BLaER1 (cell line): ENCODE data around the gene RAPGEF3.

Source experiments
- H3K27ac ChIP-seq: shearing (Covaris generic); formaldehyde crosslinking; 2 replicates; pipeline ENCODE4 v1.8.1; 2022
- H3K27me3 ChIP-seq: shearing (Covaris generic); formaldehyde crosslinking; 2 replicates; pipeline ENCODE4 v1.8.1; 2022
- H3K36me3 ChIP-seq: shearing (Covaris generic); formaldehyde crosslinking; 2 replicates; pipeline ENCODE4 v1.8.1; 2022
- H3K4me1 ChIP-seq: shearing (Covaris generic); formaldehyde crosslinking; 2 replicates; pipeline ENCODE4 v1.8.1; 2022
- H3K4me2 ChIP-seq: shearing (Covaris generic); formaldehyde crosslinking; 2 replicates; pipeline ENCODE4 v1.8.1; 2022
- H3K4me3 ChIP-seq: shearing (Covaris generic); formaldehyde crosslinking; 2 replicates; pipeline ENCODE4 v1.8.1; 2022
- H3K9ac ChIP-seq: shearing (Covaris generic); formaldehyde crosslinking; 2 replicates; pipeline ENCODE4 v1.8.1; 2022
- H3K9me3 ChIP-seq: shearing (Covaris generic); formaldehyde crosslinking; 2 replicates; pipeline ENCODE4 v1.8.1; 2022
- H4K20me1 ChIP-seq: shearing (Covaris generic); formaldehyde crosslinking; 2 replicates; pipeline ENCODE4 v1.8.1; 2022
- Cebpa-rat ChIP-seq: shearing (Covaris generic); IDR thresholded peaks from 2 replicates; pipeline ENCODE4 v1.8.1; 2022

The RAPGEF3 gene

GRCh38 chr12:47717443-47718193 lies 41.1 kb downstream of the RAPGEF3 start:
- H3K4me2 ChIP-seq, result peak overlapping the region; percentile 80
- no peaks in the 10 kb centered on the region for H3K9me3 ChIP-seq
- H3K4me1 ChIP-seq, result peaks cover 58% of the 10 kb centered on the region
- peak overlapping the region; percentile 61; the same call in 1 of the 2 replicates for H3K9ac ChIP-seq
- no peak overlapping the region for H3K4me3 ChIP-seq
- TF ChIP-seq Cebpa-rat, result no peak
- no peaks in the 10 kb centered on the region for H3K27me3 ChIP-seq
- no peaks in the 10 kb centered on the region for H4K20me1 ChIP-seq
- H3K36me3 ChIP-seq, result no peaks in the 10 kb centered on the region
- peak overlapping the region; percentile 62 for H3K27ac ChIP-seq

GRCh38 chr12:47717046-47717442 lies 41.6 kb downstream of the RAPGEF3 start:
- Histone ChIP-seq H3K4me1 (peaks cover 53% of the 10 kb centered on the region), H3K36me3 (no peaks in the 10 kb centered on the region), H3K9ac (peak overlapping the region; percentile 61; the same call in 1 of the 2 replicates), H4K20me1 (no peaks in the 10 kb centered on the region), H3K27ac (peak overlapping the region; percentile 62), H3K4me2 (peak overlapping the region; percentile 80), H3K4me3 (no peak overlapping the region), H3K9me3 (no peaks in the 10 kb centered on the region), H3K27me3 (no peaks in the 10 kb centered on the region)
- no peak for TF ChIP-seq Cebpa-rat

DNA sequence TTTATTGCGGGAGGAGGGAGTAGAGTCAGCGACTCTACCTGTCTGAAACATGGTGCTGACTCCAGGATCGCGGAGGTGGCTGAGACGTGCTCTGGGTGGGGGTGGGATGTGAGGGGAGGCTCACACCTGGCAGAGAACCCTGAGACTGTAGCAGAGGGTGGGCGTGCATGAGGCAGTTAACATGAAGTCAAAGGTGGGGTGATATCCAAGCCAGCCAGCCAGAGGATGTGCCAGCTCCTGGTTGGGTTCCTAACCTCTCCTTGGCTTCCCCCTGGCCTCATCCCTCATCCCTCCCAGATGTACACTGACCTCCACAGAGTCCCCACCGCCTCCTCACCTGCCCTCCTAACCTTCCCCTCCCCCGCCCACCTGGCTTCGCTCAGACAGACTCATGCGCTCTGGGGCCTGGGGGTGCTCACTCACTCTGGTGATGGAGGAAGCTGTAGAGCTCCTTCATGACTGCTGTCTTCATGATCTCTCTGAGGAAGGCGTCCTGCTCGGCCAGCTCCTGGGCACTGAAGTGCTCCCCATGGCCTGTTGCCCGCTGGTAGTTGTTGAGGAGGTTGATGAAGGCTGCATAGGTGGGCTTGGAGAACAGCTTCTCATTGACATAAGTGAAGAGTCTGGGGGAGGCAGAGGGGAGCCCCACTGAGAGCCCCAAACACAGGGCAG lies 42.7 kb downstream of the RAPGEF3 start:
- no peak for TF ChIP-seq Cebpa-rat
- Histone ChIP-seq H3K36me3 (no peaks in the 10 kb centered on the region), H3K9ac (peak overlapping the region; percentile 35; the same call in 1 of the 2 replicates), H3K4me2 (peak overlapping the region; percentile 80), H4K20me1 (no peaks in the 10 kb centered on the region), H3K27me3 (no peaks in the 10 kb centered on the region), H3K4me3 (no peak overlapping the region), H3K9me3 (no peaks in the 10 kb centered on the region), H3K4me1 (peaks cover 43% of the 10 kb centered on the region), H3K27ac (peak overlapping the region; percentile 62; the same call in 1 of the 2 replicates)

GRCh38 chr12:47715393-47715876 lies 43.2 kb downstream of the RAPGEF3 start:
- Histone ChIP-seq H3K9me3 (no peaks in the 10 kb centered on the region), H3K4me1 (peaks cover 39% of the 10 kb centered on the region), H3K36me3 (no peaks in the 10 kb centered on the region), H3K27ac (no peak overlapping the region), H3K9ac (no peak overlapping the region), H3K4me3 (no peak overlapping the region), H3K27me3 (no peaks in the 10 kb centered on the region), H4K20me1 (no peaks in the 10 kb centered on the region), H3K4me2 (peak overlapping the region; percentile 11; the same call in 1 of the 2 replicates)
- TF ChIP-seq Cebpa-rat, result no peak

GRCh38 chr12:47714826-47715386 lies 43.8 kb downstream of the RAPGEF3 start:
- Histone ChIP-seq H4K20me1 (no peaks in the 10 kb centered on the region), H3K4me3 (no peak overlapping the region), H3K4me2 (no peak overlapping the region), H3K36me3 (no peaks in the 10 kb centered on the region), H3K9ac (no peak overlapping the region), H3K27me3 (no peaks in the 10 kb centered on the region), H3K9me3 (no peaks in the 10 kb centered on the region), H3K27ac (no peak overlapping the region), H3K4me1 (peaks cover 39% of the 10 kb centered on the region)
- TF ChIP-seq Cebpa-rat, result no peak

DNA sequence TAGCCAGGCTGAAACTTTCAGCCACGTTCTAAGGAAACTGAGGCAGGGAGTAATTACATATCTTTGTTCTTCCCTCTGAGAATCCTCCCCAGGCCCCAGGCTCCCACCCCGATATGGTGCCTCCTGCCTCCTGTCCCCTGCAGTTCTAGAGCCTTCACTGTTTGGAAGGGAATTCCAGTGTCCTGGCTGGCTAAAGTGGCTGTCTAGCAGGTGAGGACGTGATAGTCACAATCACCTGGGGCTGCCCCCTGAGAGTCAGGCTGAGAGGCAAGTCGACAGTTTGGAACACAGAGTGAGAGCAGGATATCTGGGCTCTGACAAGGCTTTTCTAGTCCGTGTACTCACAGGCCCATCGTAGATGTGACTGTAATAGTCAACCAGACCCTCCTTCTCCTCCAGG lies 46.5 kb downstream of the RAPGEF3 start:
- H3K9me3 ChIP-seq, result no peaks in the 10 kb centered on the region
- H3K4me3 ChIP-seq, result no peak overlapping the region
- no peaks in the 10 kb centered on the region for H3K27me3 ChIP-seq
- H3K36me3 ChIP-seq, result no peaks in the 10 kb centered on the region
- no peak overlapping the region for H3K27ac ChIP-seq
- no peak overlapping the region for H3K9ac ChIP-seq
- peaks cover 37% of the 10 kb centered on the region for H3K4me1 ChIP-seq
- H3K4me2 ChIP-seq, result no peak overlapping the region
- H4K20me1 ChIP-seq, result no peaks in the 10 kb centered on the region
- no peak for TF ChIP-seq Cebpa-rat

DNA sequence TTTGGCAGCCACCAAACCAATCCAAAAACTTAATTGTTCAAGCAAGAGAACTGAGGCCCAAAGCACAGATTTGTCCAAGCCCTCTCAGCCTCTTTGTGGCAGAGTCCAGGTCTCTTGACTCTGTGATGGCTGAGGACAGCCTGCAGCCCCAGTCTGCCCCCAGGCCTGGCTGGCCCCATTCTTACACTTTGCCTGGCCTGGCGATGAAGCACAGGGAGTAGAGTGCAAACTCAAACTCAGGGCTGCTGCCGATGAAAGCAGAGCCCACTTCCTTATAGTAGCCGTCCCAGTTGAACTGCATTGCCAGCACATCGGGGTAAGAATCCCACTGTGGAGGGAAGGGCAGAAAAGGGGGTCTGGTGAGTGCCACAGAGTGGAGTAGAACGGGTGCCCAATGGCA lies 47.2 kb downstream of the RAPGEF3 start:
- H4K20me1 ChIP-seq, result no peaks in the 10 kb centered on the region
- H3K9me3 ChIP-seq, result no peaks in the 10 kb centered on the region
- no peak overlapping the region for H3K4me3 ChIP-seq
- no peak overlapping the region for H3K4me2 ChIP-seq
- no peak overlapping the region for H3K27ac ChIP-seq
- TF ChIP-seq Cebpa-rat, result no peak
- no peaks in the 10 kb centered on the region for H3K36me3 ChIP-seq
- peaks cover 36% of the 10 kb centered on the region for H3K4me1 ChIP-seq
- H3K9ac ChIP-seq, result no peak overlapping the region
- H3K27me3 ChIP-seq, result no peaks in the 10 kb centered on the region

- H3K27ac ChIP-seq, result no peak overlapping the region
- no peak overlapping the region for H3K4me2 ChIP-seq
- H3K9ac ChIP-seq, result no peak overlapping the region
These were observed 48.4 kb downstream of the RAPGEF3 start for GRCh38 chr12:47710278-47710677.

GRCh38 chr12:47709671-47710070 lies 49.0 kb downstream of the RAPGEF3 start:
- H3K9ac ChIP-seq, result no peak overlapping the region
- H3K9me3 ChIP-seq, result no peaks in the 10 kb centered on the region
- peaks cover 29% of the 10 kb centered on the region for H3K4me1 ChIP-seq
- H3K27ac ChIP-seq, result no peak overlapping the region
- no peak overlapping the region for H3K4me2 ChIP-seq
- peaks cover 9% of the 10 kb centered on the region for H4K20me1 ChIP-seq
- no peaks in the 10 kb centered on the region for H3K27me3 ChIP-seq
- H3K36me3 ChIP-seq, result no peaks in the 10 kb centered on the region
- H3K4me3 ChIP-seq, result no peak overlapping the region
- TF ChIP-seq Cebpa-rat, result no peak

More at GRCh38 chr12:47710278-47710677, 48.4 kb downstream of the RAPGEF3 start:
- Histone ChIP-seq H3K4me3 (no peak overlapping the region), H3K4me1 (peaks cover 24% of the 10 kb centered on the region), H3K9me3 (no peaks in the 10 kb centered on the region), H3K36me3 (no peaks in the 10 kb centered on the region), H3K27me3 (no peaks in the 10 kb centered on the region), H4K20me1 (peaks cover 3% of the 10 kb centered on the region)
- no peak for TF ChIP-seq Cebpa-rat

- Histone ChIP-seq H3K4me3 (no peak overlapping the region), H3K9me3 (no peaks in the 10 kb centered on the region), H4K20me1 (peaks cover 13% of the 10 kb centered on the region), H3K27me3 (no peaks in the 10 kb centered on the region), H3K4me1 (peaks cover 34% of the 10 kb centered on the region), H3K36me3 (no peaks in the 10 kb centered on the region), H3K27ac (no peak overlapping the region), H3K9ac (no peak overlapping the region), H3K4me2 (no peak overlapping the region)
- TF ChIP-seq Cebpa-rat, result no peak
These were observed 49.4 kb downstream of the RAPGEF3 start for GRCh38 chr12:47709237-47709636.
